GM12872 (cell line): ENCODE measurements around the gene INPP1.

Experiments used
- CTCF ChIP-seq: IDR thresholded peaks from 3 replicates; pipeline ENCODE4 v1.5.1; 2011; ENCODE audit warnings: low read depth, mild to moderate bottlenecking, low read length, moderate library complexity; ENCODE audit not compliant: insufficient read depth

The INPP1 gene

GRCh38 chr2:190313880-190314279, 29.5 kb upstream of the INPP1 start:
- no peak for TF ChIP-seq CTCF

- TF ChIP-seq CTCF, result no peak
These were observed 28.1 kb upstream of the INPP1 start for GRCh38 chr2:190315273-190315672.

GRCh38 chr2:190318514-190318913, 24.9 kb upstream of the INPP1 start:
- no peak for TF ChIP-seq CTCF

- TF ChIP-seq CTCF, result no peak
These were observed 24.3 kb upstream of the INPP1 start for GRCh38 chr2:190318931-190319554.

- TF ChIP-seq CTCF, result peak; percentile 70
These were observed 23.6 kb upstream of the INPP1 start, which contains the start of gene HIBCH for GRCh38 chr2:190319555-190320498. Gene HIBCH (minus strand): TSS chr2:190319826. CDS start chr2:190319750, 76 bp downstream.

- no peak for TF ChIP-seq CTCF
These were observed 22.7 kb upstream of the INPP1 start for GRCh38 chr2:190320696-190321095.

GRCh38 chr2:190323406-190323805, 20.0 kb upstream of the INPP1 start:
- no peak for TF ChIP-seq CTCF
